NCI-H128 (cell line): Measurements from ENCODE around the gene KIF22.
"Not testable (repeated sequence)": the region's sequence is repeated elsewhere in the genome, so short reads cannot be mapped to it uniquely, and the experiment has no call there.

Source experiments
- DNase-seq: peaks from one replicate; lab custom pipeline; 2025; ENCODE audit not compliant: unreplicated experiment; lab: John Stamatoyannopoulos, UW

The KIF22 gene

DNA sequence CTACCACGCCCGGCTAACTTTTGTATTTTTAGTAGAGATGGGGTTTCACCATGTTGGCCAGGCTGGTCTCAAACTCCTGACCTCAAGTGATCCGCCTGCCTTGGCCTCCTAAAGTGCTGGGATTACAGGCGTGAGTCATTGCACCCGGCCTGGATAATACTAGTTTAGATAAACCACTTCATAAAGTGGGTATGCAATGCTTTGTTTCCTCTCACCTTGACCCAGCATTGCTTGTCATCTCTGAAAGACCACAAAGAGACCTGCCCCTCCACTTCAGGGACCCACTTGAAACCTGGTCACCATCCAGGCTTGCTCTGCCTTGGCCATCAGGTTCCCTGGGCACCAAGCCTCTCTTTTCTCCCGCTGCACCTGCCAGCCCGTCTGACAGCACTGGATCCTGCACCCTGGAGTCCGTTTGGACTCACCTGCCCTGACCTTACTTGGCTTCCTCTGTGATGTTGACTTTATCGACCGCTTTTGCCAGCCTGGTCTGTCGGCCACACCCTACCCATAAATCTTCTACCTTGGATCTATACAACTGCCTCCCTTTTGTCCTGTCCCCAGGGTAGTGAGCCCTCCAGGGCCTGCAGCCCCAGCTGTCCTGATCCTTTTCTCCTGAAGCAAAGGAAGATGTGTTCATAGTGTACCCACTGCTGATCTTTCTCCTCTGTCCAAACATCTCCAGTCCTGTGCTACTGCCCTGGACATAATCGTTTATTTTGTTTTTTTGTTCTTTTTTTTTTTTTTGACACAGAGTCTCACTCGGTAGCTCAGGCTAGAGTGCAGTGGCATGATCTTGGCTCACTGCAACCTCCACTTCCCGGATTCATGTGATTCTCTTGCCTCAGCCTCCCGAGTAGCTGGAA is 25.2 kb upstream of the KIF22 start:
- DNase-seq: no peak

DNA sequence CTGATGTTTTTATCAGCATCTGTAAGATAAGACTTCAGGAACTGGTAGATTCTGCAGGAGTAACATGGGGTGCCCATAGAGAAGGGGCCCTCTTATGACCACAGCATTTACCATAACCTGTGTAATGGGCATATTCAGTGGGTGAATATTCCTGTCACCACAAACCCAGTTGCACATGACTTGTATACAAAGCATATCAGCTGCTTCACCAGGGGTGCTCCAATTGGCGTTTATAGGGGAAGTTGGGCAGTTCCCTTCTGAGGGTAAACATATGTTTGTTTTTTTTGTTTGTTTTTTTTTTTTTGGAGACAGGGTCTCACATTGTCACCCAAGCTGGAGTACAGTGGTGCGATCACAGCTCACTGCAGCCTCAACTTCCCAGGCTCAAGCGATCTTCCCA is 24.0 kb upstream of the KIF22 start:
- no peak for DNase-seq

DNA sequence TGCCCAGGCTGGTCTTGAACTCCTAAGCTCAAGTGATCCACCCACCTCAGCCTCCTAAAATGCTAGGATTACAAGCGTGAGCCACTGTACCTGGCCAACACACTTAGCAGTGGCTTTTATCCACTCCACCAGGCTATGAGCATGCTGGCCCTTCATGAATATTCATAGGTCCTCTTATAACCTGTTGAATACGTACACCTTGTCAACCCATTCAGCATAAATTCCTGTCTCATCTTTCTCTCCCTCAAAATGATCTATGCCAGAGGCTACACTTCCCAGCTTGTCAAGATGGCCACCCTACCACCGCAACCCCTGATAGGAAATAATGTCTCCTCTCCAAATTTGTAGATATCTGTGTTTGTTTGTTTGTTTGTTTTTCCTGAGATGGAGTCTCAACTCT is 23.5 kb upstream of the KIF22 start:
- DNase-seq: no peak

DNA sequence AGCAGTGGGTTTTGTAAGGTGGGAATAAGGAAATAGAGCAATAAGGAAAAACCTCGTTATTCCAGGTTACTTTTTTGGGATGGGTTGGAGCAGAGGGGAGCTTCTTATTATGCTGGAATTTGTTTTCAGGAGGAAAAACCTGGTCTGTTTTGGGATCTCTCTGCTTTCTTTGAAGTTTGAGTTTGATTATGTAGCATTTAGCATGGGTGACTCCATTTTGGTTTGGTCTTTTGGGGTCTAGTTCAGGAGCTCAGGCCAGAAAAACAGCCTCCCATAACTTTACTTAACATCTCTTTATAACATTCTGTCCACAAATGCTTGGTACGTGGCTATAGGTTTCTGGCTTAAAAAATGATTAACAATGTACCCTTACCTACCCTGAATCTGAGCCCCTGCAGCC is 21.0 kb upstream of the KIF22 start:
- no peak for DNase-seq

DNA sequence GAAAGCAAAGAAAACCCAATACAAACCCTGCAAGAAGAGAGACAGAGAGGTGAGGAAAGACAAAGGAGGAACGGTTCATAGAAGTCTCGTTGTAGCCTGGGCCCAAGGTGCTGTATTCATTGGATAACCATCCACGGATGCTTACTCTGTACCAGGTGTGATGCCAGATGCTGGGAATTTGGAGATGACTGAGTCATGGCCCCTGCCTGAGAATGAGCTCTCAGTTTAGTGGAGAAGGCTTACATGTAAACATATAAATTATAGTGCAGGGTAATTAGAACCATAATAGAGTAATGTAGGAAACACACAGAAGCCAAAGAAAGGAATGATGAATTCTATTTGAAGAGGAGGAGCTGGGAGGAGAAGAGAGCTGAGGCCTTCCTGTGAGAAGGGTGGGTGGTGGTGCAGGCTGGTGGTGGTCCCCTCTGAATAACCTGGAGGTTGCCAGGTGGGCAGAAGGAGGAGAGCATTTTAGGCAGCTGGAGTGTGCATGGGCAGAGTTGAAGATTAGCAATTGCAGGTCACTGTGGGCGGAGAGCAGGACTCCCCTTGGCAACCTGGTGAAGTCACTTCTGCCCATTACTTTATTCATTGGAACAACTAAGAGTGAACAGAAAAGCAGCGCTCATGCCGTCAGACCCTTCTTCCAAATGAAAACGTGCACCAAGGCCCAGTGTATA is 20.2 kb upstream of the KIF22 start:
- no peak for DNase-seq

DNA sequence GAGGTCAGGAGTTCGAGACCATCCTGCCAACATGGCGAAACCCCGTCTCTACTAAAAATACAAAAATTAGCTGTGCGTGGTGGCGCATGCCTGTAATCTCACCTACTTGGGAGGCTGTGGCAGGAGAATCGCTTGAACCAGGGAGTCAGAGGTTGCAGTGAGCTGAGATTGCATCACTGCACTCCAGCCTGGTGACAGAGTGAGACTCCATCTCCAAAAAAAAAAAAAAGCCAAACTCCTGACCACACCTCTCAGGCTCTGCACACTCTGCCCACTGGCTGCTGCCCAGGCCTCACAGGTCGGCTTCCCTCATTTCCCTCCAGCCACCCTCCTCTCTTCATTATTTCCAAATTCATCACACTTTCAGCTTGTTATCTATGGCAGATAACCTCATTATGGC is 18.2 kb upstream of the KIF22 start:
- DNase-seq: not testable (repeated sequence)

DNA sequence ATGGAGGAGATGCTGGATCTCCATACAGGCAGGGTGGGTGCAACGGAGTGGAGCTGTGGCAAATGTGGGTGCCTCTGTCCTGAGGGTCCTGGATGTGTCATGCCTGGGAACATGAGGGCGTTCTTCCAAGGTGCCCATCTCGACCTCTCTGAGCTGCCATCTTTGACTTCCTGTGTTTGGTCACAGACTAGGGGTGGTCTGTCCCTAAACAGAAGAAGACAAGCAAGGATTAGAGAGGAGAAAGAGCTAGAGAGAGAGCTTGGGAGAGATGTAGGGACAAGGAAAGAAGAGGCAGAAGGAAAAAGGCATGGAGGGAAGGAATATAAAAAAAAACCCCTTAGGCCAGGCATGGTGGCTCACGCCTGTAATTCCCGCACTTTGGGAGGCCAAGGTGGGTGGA is 15.8 kb upstream of the KIF22 start:
- DNase-seq: no peak

DNA sequence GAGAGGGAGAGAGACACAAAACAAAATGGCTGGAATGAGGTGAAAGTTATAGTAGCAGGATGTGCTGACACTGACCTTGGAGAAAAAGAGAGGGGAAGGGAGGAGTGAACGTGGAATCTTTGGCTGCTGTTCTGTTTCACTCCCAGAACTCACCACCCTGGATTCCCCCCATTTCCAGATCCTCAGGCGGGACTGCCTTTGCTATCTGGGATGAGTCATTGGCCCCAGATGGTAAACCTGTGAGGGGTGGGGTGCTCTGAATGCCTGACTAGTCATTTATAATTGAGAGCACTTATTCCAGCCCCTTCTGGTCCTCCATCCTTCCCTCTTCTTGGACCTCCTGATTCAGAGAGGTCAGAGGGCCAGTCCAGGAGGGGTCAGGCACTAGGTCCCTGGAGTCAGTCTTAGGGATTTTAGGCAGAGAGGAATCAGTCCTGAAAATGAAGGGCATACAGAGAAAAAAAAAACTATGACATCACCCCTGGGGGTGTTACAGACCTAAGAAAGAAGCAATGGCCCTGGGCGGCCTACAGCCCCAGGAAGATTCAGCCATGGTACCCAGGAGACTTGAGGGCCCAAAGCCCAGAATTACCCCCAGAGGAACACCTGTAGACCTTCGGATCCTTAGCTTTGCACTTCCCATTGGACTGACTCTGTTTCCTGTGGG is 14.7 kb upstream of the KIF22 start:
- DNase-seq: no peak

DNA sequence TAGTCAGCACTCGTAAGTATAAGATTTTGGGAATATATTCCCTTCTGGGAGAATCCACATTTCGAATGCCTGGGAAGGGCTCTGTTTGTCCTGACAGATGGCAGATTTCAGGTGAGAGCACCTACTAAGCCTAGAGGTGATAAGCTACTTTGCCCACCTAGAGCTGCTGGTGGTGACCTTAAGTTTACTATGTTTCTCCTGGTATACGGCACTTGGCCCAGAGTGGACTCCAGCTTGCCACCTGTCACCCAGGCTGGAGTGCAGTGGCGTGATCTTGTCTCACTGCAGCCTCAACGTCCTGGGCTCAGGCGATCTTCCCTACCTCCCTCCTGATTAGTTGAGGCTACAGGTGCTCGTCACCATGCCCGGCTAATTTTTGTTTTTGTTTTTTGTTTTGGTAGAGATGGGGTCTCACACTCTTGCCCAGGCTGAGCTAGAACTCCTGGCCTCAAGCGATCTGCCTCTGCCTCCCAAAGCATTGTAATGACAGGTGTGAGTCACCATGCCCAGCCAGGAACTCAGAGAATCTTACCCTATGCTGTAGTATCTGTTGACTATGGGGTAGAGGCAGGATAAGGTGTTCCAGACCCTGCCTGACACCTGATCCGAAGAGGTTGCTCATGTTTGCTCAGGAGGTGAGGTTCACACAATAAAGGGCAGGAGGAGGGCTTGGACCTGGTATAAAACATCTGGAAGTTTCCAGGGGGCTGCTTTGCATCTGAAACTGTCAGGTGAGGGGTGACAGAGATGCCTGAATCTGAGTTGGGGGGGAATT is 12.8 kb upstream of the KIF22 start, which contains the start of gene ZG16:
TSS of gene ZG16 (plus strand) at position 681 of the 775 bp plus-strand sequence. CDS start 1,011 bp downstream, outside the sequence.
- no peak for DNase-seq

DNA sequence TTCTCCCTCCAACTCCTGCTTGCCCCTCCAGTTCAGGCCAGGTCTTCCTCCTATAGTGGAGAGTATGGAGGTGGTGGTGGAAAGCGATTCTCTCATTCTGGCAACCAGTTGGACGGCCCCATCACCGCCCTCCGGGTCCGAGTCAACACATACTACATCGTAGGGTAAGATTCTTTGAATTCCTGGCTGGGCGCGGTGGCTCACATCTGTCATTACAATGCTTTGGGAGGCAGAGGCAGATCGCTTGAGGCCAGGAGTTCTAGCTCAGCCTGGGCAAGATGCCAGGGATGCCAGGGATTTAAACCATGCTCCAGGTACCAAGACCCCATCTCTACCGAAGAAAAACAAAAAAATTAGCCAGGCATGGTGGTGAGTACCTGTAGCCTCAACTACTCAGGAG is 11.1 kb upstream of the KIF22 start:
- no peak for DNase-seq

DNA sequence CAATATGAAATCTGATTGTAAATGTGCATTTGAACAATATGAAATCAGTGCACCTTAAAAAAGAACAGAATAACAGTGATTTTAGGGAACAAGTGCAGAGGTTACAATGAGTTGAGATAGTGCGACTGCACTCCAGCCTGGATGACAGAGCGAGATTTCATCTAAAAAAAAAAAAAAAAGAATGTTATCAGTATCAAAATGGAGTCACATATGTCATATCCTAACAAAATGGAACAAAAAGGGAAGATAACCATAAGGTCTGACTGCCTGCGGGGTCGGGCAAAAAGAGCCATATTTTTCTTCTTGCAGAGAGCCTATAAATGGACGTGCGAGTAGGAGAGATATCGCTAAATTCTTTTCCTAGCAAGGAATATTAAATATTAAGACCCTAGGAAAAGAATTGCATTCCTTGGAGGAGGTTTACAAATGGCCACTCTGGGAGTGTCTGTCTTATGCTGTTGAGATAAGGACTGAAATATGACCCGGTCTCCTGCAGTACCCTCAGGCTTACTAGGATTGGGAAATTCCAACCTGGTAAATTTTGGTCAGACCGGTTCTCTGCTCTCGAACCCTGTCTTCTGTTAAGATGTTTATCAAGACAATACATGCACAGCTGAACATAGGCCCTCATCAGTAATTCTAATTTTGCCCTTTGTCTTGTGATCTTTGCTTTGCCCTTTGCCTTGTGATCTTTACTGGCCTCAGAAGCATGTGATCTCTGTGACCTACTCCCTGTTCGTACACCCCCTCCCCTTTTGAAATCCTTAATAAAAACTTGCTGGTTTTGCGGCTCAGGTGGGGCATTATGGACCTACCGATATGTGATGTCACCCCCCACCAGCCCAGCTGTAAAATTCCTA is 7.2 kb upstream of the KIF22 start:
- DNase-seq: not testable (repeated sequence)

DNA sequence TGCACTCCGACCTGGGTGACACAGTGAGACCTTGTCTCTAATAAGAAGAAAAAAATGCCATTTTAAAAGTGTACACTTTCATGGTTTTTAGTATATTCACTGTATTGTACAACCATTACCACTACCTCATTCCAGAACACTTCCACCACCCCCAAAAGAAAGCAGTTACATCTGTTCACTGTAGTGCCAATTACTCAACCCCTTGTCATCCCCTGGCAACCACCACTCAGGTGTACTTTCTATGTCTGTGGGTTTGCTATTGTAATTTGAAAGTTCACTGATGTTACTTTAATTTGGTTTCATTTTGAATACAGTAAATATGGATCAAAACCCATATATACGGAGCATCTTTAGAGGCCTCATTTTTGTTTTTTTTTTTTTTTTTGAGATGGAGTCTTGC is 6.4 kb upstream of the KIF22 start:
- DNase-seq: no peak

DNA sequence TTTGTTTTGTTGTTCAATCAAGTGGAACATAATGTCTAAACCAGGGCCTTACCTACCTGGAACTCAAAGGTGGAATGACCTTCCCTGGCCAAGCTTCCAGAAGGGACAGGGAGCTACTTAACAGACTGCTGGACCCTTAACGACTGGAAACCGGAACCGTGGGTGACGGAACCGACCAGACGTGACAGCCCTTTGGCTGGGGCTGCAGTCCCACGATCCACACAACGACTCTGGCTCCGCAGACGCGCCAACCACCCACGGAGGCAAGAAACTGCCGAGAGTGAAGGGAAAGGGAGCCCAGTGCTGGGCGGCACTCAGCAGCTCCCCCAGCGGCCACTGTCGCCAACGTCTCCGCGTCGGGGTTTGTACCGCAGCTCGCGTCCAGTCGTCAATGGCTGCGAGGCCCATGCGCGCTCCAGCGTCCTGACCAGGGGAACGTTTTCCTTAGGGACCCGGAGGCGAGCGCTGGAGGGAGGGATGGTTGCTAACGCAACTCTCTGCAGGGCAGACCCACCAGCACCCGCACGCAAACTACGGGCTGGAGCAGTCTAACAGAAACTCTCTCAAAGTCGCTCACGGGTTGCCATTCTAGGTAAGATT is 5.5 kb upstream of the KIF22 start:
- DNase-seq: no peak

DNA sequence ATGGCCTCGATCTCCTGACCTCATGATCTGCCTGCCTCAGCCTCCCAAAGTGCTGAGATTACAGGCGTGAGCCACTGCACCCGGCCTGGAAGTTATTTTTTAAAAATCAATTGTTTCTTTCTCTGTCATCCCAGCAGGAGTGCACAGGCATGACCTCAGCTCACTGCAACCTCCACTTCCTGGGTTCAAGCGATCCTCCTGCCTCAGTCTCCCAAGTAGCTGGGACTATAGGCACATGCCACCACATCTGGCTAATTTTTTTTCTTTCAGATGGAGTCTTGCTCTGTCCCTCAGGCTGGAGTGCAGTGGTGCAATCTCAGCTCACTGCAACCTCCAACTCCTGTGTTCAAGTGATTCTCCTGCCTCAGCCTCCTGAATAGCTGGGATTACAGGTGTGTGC is 3.4 kb upstream of the KIF22 start:
- DNase-seq: not testable (repeated sequence)

DNA sequence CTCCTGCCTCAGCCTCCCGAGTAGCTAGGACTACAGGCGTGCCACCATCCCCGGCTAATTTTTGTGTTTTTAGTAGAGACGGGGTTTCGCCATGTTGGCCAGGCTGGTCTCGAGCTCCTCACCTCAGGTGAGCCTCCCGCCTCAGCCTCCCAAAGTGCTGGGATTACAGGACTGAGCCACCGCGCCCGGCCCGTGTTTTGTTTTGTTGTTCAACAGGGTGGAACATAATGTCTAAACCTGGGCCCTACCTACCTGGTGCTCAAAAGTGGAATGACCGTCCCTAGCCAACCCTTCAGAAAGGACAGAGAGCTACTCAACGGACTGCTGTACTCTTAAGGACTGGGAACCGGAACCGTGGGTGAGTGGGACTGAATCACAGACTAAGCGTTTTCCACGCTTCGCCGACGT is 772 bp upstream of the KIF22 start:
- DNase-seq: no peak

DNA sequence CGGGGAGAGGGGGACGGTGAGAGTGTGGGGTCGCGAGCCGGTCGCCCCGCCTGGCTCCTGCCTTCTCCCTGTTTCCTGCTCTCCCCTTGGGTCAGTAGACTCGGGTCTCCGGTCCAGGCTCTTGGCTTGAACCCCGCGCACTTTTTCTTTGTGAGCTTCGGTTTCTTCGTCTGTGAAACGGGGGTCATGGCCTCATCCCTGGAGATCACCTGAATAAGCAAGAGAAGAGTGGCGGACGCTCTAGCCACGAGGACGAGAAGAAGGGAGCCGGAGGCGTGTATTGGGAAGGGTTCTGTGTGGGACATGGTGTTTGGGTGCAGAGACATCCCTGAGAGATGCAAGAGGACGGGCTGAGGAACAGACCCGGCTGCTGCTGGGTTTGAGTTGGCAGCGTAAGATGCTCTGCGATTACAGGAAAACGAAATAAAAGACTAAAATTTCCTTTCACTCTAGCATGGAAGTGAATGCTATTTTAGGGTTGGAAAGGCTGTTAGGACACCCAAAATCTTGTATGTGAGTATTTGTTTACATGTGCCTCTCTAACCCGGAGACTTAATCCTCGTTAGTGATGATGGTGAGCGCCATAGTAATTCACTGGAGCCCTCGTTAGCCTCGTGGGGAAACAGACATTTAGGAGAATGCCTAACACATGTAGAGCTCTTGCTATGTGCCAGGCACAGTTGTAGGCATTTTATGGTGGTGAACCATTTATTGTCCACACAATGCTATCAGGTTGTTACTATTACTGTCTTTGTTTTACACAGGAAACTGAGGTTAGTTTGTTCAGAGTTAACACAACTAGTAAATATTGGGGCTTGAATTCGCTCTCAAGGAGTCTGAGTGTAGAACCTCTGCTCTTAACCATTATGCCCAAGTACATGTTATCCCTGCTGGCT is 646 bp downstream of the KIF22 start:
- no peak for DNase-seq

DNA sequence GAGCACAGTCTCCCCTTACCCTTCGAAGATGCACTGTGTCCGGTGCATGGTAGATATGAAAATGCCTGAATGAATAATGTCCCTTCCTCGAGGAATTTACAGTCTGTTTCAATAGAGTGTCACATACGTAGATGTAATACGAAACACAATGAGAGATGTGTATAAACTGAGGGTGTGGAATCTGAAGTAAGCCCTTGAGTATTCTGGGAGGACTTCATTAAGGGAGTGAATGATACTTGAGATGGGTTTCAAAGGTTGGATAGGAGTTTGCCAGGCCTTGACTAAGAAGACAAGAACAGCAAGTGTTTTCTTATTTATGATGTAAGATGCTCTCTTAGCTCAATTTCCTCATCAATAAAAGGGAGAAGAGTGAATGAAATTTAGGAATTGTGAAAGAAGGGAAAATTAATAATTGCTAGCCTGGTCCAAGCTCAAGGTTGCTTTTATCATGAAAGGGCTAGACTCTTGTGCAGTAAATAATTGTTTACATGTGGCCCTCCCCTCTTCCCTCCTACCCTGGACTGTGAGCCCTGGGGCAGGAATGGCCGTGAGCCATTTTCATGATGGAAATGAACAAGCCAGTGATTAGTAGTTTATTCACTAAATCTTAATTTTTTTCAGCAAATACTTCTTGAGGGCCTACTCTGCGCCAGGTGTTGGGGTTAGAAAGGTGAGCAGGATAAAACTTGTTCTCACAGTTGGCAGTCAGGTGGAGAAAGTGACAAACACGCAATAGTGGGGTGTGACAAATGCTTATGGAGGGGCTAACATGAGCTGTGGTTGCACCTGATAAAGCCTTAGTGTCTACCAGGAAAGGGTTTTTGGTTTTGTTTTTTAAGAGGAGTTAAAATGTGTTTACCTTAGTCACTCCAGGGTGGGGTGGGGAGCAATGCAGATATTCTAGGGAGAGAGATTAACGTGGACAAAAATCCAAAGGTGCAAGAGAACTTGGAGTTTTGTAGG is 1.6 kb downstream of the KIF22 start:
- no peak for DNase-seq

DNA sequence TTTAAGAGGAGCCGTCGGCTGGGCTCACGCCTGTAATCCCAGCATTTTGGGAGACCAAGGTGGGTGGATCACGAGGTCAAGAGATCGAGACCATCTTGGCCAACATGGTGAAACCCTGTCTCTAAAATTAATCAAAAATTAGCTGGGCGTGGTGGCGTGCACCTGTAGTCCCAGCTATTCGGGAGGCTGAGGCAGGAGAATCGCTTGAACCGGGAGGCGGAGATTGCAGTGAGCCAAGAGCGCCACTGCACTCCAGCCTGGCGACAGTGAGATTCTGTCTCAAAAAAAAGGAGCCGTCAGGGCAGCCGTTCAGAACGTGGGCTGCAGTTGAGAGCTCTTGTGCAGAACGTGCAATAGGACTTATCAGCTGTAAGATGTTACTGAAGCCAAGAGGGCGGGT is 2.6 kb downstream of the KIF22 start:
- not testable (repeated sequence) for DNase-seq
